GM21423 (cell line): ENCODE measurements around the gene KIAA0232.

Experiments
- ATAC-seq: cut with Tn5 transposase; IDR thresholded peaks from one replicate; pipeline ENCODE4 v1.9.1; 2021; ENCODE audit warnings: mild to moderate bottlenecking, moderate library complexity; ENCODE audit not compliant: unreplicated experiment

KIAA0232 gene

GRCh38 chr4:6915041-6916005 is 132.8 kb downstream of the KIAA0232 start:
- no peak for ATAC-seq

- ATAC-seq, result no peak
Observed at GRCh38 chr4:6916069-6916586, 133.6 kb downstream of the KIAA0232 start.

- no peak for ATAC-seq
Observed at GRCh38 chr4:6916587-6917460, 134.3 kb downstream of the KIAA0232 start.

- ATAC-seq, result peak; percentile 71
Observed at GRCh38 chr4:6917461-6918271, 135.1 kb downstream of the KIAA0232 start.

GRCh38 chr4:6918338-6918737 is 135.8 kb downstream of the KIAA0232 start:
- no peak for ATAC-seq

GRCh38 chr4:6920171-6920570 is 137.6 kb downstream of the KIAA0232 start:
- no peak for ATAC-seq

GRCh38 chr4:6923507-6923906 is 141.0 kb downstream of the KIAA0232 start:
- no peak for ATAC-seq

- no peak for ATAC-seq
Observed at GRCh38 chr4:6924361-6924779, 141.8 kb downstream of the KIAA0232 start.

- peak; percentile 46 for ATAC-seq
Observed at GRCh38 chr4:6925357-6925836, 142.9 kb downstream of the KIAA0232 start.

GRCh38 chr4:6926081-6926480 is 143.6 kb downstream of the KIAA0232 start:
- ATAC-seq, result no peak

GRCh38 chr4:6926681-6927478 is 144.4 kb downstream of the KIAA0232 start:
- no peak for ATAC-seq

GRCh38 chr4:6928081-6928480 is 145.6 kb downstream of the KIAA0232 start:
- ATAC-seq, result no peak

- ATAC-seq, result no peak
Observed at GRCh38 chr4:6929339-6929811, 146.8 kb downstream of the KIAA0232 start.

GRCh38 chr4:6929812-6930464 is 147.4 kb downstream of the KIAA0232 start:
- no peak for ATAC-seq

- no peak for ATAC-seq
Observed at GRCh38 chr4:6932475-6932874, 149.9 kb downstream of the KIAA0232 start.

GRCh38 chr4:6932918-6933317 is 150.4 kb downstream of the KIAA0232 start:
- ATAC-seq, result no peak
